RWPE2 (cell line): Measurements from ENCODE around the gene FAM114A1.

ENCODE experiments used
- ATAC-seq: fragments of 200-7000 bp; cut with Tn5 transposase; 3 replicates; pipeline ENCODE4 v1.9.1; 2021; ENCODE audit warnings: low read depth
- DNase-seq: peaks from one replicate; pipeline ENCODE4 v3.0.0-alpha.2; 2020; ENCODE audit warnings: low spot score
- H3K27ac ChIP-seq: fragments of 450-650 bp; 2 replicates; pipeline ENCODE4 v1.5.1; 2017; ENCODE audit warnings: mild to moderate bottlenecking; ENCODE audit not compliant: poor library complexity, severe bottlenecking
- H3K27me3 ChIP-seq: fragments of 250-450 bp; sonication (Bioruptor Pico); 2 replicates; pipeline ENCODE4 v1.5.1; 2021; ENCODE audit warnings: mild to moderate bottlenecking, moderate library complexity; ENCODE audit not compliant: insufficient read depth, poor library complexity, severe bottlenecking
- H3K36me3 ChIP-seq: fragments of 250-450 bp; sonication (Bioruptor Pico); 2 replicates; pipeline ENCODE4 v1.5.1; 2020; ENCODE audit warnings: low read depth, mild to moderate bottlenecking, moderate library complexity
- H3K4me1 ChIP-seq: fragments of 250-450 bp; sonication (Bioruptor Pico); 2 replicates; pipeline ENCODE4 v1.5.1; 2021; ENCODE audit warnings: mild to moderate bottlenecking, moderate library complexity; ENCODE audit not compliant: insufficient read depth, poor library complexity, severe bottlenecking
- H3K4me3 ChIP-seq: fragments of 250-450 bp; sonication (Bioruptor Pico); 2 replicates; pipeline ENCODE4 v1.5.1; 2021; ENCODE audit warnings: mild to moderate bottlenecking, moderate library complexity; ENCODE audit not compliant: severe bottlenecking
- H3K9me3 ChIP-seq: fragments of 250-450 bp; sonication (Bioruptor Pico); 2 replicates; pipeline ENCODE4 v1.5.1; 2021; ENCODE audit warnings: mild to moderate bottlenecking, moderate library complexity; ENCODE audit not compliant: severe bottlenecking
- TF ChIP-seq, protein P1 (sequence below): fragments of 450-650 bp; IDR thresholded peaks from one replicate; pipeline ENCODE4 v1.5.1; 2017; ENCODE audit warnings: mild to moderate bottlenecking, moderate library complexity; ENCODE audit not compliant: poor library complexity, severe bottlenecking

FAM114A1 gene

DNA sequence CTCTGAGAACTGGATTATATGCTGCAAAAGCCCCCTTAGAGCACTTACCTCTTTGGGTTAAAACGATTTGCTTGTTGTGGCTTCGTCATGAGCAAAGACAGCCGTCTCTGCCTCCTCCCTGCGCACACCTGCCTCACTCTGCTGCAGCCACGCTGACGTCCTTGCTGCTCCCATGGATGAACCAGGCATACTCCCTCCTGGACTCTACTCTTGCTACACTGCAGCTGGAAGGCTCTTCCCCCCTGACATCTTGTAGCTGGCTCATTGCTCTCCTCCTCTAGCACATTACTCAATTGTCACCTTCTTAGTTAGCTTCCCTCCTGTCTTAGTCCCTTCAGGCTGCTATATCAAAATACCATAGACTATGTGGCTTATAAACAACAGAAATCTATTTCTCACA lies 59.3 kb downstream of the FAM114A1 start:
- Histone ChIP-seq H3K36me3 (peaks cover 78% of the 10 kb centered on the region), H3K4me3 (no peak overlapping the region), H3K27me3 (no peaks in the 10 kb centered on the region), H3K4me1 (no peaks in the 10 kb centered on the region), H3K9me3 (no peaks in the 10 kb centered on the region), H3K27ac (no peak overlapping the region)
- DNase-seq (no peak), ATAC-seq (no peak)
- TF ChIP-seq, protein P1, sequence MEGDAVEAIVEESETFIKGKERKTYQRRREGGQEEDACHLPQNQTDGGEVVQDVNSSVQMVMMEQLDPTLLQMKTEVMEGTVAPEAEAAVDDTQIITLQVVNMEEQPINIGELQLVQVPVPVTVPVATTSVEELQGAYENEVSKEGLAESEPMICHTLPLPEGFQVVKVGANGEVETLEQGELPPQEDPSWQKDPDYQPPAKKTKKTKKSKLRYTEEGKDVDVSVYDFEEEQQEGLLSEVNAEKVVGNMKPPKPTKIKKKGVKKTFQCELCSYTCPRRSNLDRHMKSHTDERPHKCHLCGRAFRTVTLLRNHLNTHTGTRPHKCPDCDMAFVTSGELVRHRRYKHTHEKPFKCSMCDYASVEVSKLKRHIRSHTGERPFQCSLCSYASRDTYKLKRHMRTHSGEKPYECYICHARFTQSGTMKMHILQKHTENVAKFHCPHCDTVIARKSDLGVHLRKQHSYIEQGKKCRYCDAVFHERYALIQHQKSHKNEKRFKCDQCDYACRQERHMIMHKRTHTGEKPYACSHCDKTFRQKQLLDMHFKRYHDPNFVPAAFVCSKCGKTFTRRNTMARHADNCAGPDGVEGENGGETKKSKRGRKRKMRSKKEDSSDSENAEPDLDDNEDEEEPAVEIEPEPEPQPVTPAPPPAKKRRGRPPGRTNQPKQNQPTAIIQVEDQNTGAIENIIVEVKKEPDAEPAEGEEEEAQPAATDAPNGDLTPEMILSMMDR: no peak

GRCh38 chr4:38928568-38928967 lies 61.0 kb downstream of the FAM114A1 start:
- TF ChIP-seq, protein P1: no peak
- DNase-seq: no peak
- no peaks in the 10 kb centered on the region for H3K9me3 ChIP-seq
- H3K27me3 ChIP-seq: no peaks in the 10 kb centered on the region
- no peaks in the 10 kb centered on the region for H3K4me1 ChIP-seq
- no peak overlapping the region for H3K27ac ChIP-seq
- no peak for ATAC-seq
- H3K36me3 ChIP-seq: peaks cover 84% of the 10 kb centered on the region
- no peak overlapping the region for H3K4me3 ChIP-seq

GRCh38 chr4:38928974-38929373 lies 61.4 kb downstream of the FAM114A1 start:
- H3K4me3 ChIP-seq: no peak overlapping the region
- DNase-seq (no peak), ATAC-seq (no peak)
- no peaks in the 10 kb centered on the region for H3K27me3 ChIP-seq
- H3K36me3 ChIP-seq: peaks cover 84% of the 10 kb centered on the region
- no peaks in the 10 kb centered on the region for H3K9me3 ChIP-seq
- TF ChIP-seq, protein P1: no peak
- H3K27ac ChIP-seq: no peak overlapping the region
- no peaks in the 10 kb centered on the region for H3K4me1 ChIP-seq

GRCh38 chr4:38930204-38930603 lies 62.6 kb downstream of the FAM114A1 start:
- Histone ChIP-seq H3K4me3 (no peak overlapping the region), H3K9me3 (no peaks in the 10 kb centered on the region), H3K27me3 (no peaks in the 10 kb centered on the region), H3K27ac (no peak overlapping the region), H3K36me3 (peaks cover 83% of the 10 kb centered on the region), H3K4me1 (no peaks in the 10 kb centered on the region)
- TF ChIP-seq, protein P1: no peak
- DNase-seq (no peak), ATAC-seq (no peak)

- ATAC-seq (no peak), DNase-seq (no peak)
- no peaks in the 10 kb centered on the region for H3K27me3 ChIP-seq
- TF ChIP-seq, protein P1: no peak
- no peaks in the 10 kb centered on the region for H3K4me1 ChIP-seq
- H3K4me3 ChIP-seq: no peak overlapping the region
- H3K9me3 ChIP-seq: no peaks in the 10 kb centered on the region
- H3K36me3 ChIP-seq: peaks cover 83% of the 10 kb centered on the region
- H3K27ac ChIP-seq: no peak overlapping the region
Observed at GRCh38 chr4:38930707-38931106, 63.1 kb downstream of the FAM114A1 start.
